ENCODE measurements around the gene TNIK. TPM values are rescaled to one million over a fixed set of nuclear protein-coding genes. Genes with fewer than 3 reads are reported as not detected.

TNIK gene
- total RNA-seq, 6 donors from 2014 or later = 23.2 to 74.4 (median 38.3) TPM

GRCh38 chr3:171285287-171285686 is 174.9 kb downstream of the TNIK start:
- no peak overlapping the region for H3K27ac ChIP-seq
- DNase-seq = no peak
- 40 to 49% methylated on average over 2 of the region's 2 CpGs for WGBS, 2 donors
- no peaks in the 10 kb centered on the region for H3K36me3 ChIP-seq
- H3K9me3 ChIP-seq = no peaks in the 10 kb centered on the region
- H3K4me3 ChIP-seq = no peak overlapping the region
- TF ChIP-seq CTCF (IDR thresholded peaks at IDR 0.05) (no peak), POLR2A (IDR thresholded peaks at IDR 0.05) (no peak), POLR2AphosphoS5 (IDR thresholded peaks at IDR 0.05) (no peak), EP300 (IDR thresholded peaks at IDR 0.05) (no peak)
- H3K27me3 ChIP-seq = no peaks in the 10 kb centered on the region
- ATAC-seq (ENCODE audit: low FRiP score in 2 of 2) = no peak
- peaks cover 0 to 12% (median 5%) of the 10 kb centered on the region in 4 donors for H3K4me1 ChIP-seq

DNA sequence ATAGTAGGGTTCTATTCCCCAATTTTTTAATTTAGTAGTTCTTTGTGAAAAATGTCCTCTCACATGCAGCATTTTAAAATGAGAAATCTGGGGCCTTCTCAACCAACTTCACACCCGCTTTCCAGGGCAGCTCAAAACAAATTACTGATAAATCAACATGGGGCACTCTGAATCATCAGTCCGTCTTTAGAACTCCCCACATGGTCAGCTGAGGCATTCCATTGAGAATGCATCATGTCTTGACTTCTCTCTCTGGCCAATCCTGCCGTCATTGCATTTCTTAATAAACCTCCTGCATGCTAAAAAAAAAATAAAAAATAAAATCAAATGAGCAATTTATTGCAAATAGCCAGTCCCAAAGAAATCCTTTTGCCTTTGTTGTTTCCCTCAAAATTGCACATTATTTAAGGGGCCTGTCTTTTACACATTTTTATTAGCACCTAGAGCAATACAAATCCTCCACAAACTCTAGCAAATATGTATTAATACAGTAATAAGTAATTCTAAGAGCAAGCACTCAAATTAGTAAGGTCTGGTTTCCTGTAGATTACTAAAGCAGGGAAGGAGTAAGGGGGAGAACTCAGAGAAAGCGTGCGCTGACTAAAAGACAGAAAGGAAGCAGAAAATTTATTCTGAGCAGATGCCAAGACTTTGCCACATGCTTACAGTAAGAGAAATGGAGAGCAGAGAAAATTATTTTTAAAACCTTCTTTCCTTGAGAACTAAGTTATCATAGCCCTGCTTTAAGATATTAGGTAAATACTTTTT is 175.7 kb downstream of the TNIK start:
- H3K27me3 ChIP-seq = no peaks in the 10 kb centered on the region
- peaks cover 0 to 12% (median 5%) of the 10 kb centered on the region in 4 donors for H3K4me1 ChIP-seq
- WGBS, 2 donors = 49 to 58% methylated on average over 5 of the region's 5 CpGs
- DNase-seq = no peak
- H3K9me3 ChIP-seq = no peaks in the 10 kb centered on the region
- TF ChIP-seq POLR2A (IDR thresholded peaks at IDR 0.05) (no peak), EP300 (IDR thresholded peaks at IDR 0.05) (peak in 1 of 4 donors; percentile 9), POLR2AphosphoS5 (IDR thresholded peaks at IDR 0.05) (peak in 1 of 2 donors; percentile 15)
- H3K27ac ChIP-seq = peak overlapping the region in 2 of 4 donors; percentile 33 to 44
- no peaks in the 10 kb centered on the region for H3K36me3 ChIP-seq
- peak in 1 of 2 donors; percentile 91 for ATAC-seq (ENCODE audit: low FRiP score in 2 of 2)
- no peak overlapping the region for H3K4me3 ChIP-seq

- WGBS, 2 donors = 82 to 86% methylated on average over 4 of the region's 4 CpGs
- Histone ChIP-seq H3K9me3 (no peaks in the 10 kb centered on the region), H3K36me3 (no peaks in the 10 kb centered on the region), H3K27ac (peak overlapping the region in 3 of 4 donors; percentile 28 to 44 (median 33)), H3K4me3 (no peak overlapping the region), H3K4me1 (peaks cover 0 to 12% (median 5%) of the 10 kb centered on the region in 4 donors), H3K27me3 (no peaks in the 10 kb centered on the region)
- no peak for DNase-seq
- no peak for TF ChIP-seq EP300 (IDR thresholded peaks at IDR 0.05)
- no peak for TF ChIP-seq CTCF (IDR thresholded peaks at IDR 0.05)
- ATAC-seq (ENCODE audit: low FRiP score in 2 of 2) = no peak
Measured at GRCh38 chr3:171283848-171284222, 176.4 kb downstream of the TNIK start.

- Histone ChIP-seq H3K27ac (peak overlapping the region in 3 of 4 donors; percentile 28 to 44 (median 33)), H3K4me3 (no peak overlapping the region), H3K27me3 (no peaks in the 10 kb centered on the region), H3K4me1 (peaks cover 0 to 12% (median 5%) of the 10 kb centered on the region in 4 donors), H3K36me3 (no peaks in the 10 kb centered on the region), H3K9me3 (no peaks in the 10 kb centered on the region)
- no peak for DNase-seq
- WGBS, 2 donors = 60 to 78% methylated on average over 6 of the region's 6 CpGs
- peak in 1 of 2 donors; percentile 43 for ATAC-seq (ENCODE audit: low FRiP score in 2 of 2)
- no peak for TF ChIP-seq CTCF (IDR thresholded peaks at IDR 0.05)
- no peak for TF ChIP-seq EP300 (IDR thresholded peaks at IDR 0.05)
- no peak for TF ChIP-seq POLR2A (IDR thresholded peaks at IDR 0.05)
- no peak for TF ChIP-seq POLR2AphosphoS5 (IDR thresholded peaks at IDR 0.05)
Measured at GRCh38 chr3:171283183-171283847, 176.9 kb downstream of the TNIK start.

- no peaks in the 10 kb centered on the region for H3K36me3 ChIP-seq
Measured at GRCh38 chr3:171282041-171282440, 178.2 kb downstream of the TNIK start.

More at GRCh38 chr3:171282041-171282440, 178.2 kb downstream of the TNIK start:
- ATAC-seq (ENCODE audit: low FRiP score in 2 of 2) (peak in 1 of 2 donors; percentile 49), DNase-seq (no peak)
- H3K9me3 ChIP-seq = no peaks in the 10 kb centered on the region
- H3K4me3 ChIP-seq = no peak overlapping the region
- 71 to 82% methylated on average over 4 of the region's 4 CpGs for WGBS, 2 donors
- H3K4me1 ChIP-seq = peaks cover 0 to 12% (median 3%) of the 10 kb centered on the region in 4 donors
- no peak for TF ChIP-seq EP300 (IDR thresholded peaks at IDR 0.05)
- TF ChIP-seq CTCF (IDR thresholded peaks at IDR 0.05) = no peak
- TF ChIP-seq POLR2AphosphoS5 (IDR thresholded peaks at IDR 0.05) = no peak
- no peak for TF ChIP-seq POLR2A (IDR thresholded peaks at IDR 0.05)
- no peaks in the 10 kb centered on the region for H3K27me3 ChIP-seq
- H3K27ac ChIP-seq = no peak overlapping the region

Measured in upper lobe of left lung (tissue), 6 donors.